HEK293 (cell line): Measurements from ENCODE around the gene SH3RF3.

ENCODE experiments used
- OVOL3 ChIP-seq: fragments of 450-650 bp; formaldehyde crosslinking; IDR thresholded peaks from 2 replicates; pipeline ENCODE4 v1.5.1; 2016; ENCODE audit warnings: missing biosample characterization, missing genetic modification characterization
- RBAK ChIP-seq: fragments of 450-650 bp; formaldehyde crosslinking; IDR thresholded peaks from 2 replicates; pipeline ENCODE4 v1.5.1; 2016; ENCODE audit warnings: missing biosample characterization, missing genetic modification characterization
- ZNF121 ChIP-seq: fragments of 450-650 bp; formaldehyde crosslinking; IDR thresholded peaks from 2 replicates; pipeline ENCODE4 v1.5.1; 2016; ENCODE audit warnings: missing biosample characterization, missing genetic modification characterization
- ZNF274 ChIP-seq, 2 experiments: fragments of 200-500 bp in 1 of 2; fragments of 450-650 bp in 1 of 2; sonication (Bioruptor generic) in 1 of 2; formaldehyde crosslinking in 1 of 2; IDR thresholded peaks; 2 replicates each; pipeline versions ENCODE4 v1.5.1 to v1.6.1; 2014 to 2016; ENCODE audit warnings: borderline replicate concordance in 1 of 2, inconsistent platforms in 1 of 2, low read length in 1 of 2, missing biosample characterization in 1 of 2, missing genetic modification characterization in 1 of 2
- ZNF292 ChIP-seq: fragments of 450-650 bp; formaldehyde crosslinking; IDR thresholded peaks from 2 replicates; pipeline ENCODE4 v1.5.1; 2016; ENCODE audit warnings: low read depth, missing biosample characterization, missing genetic modification characterization, borderline replicate concordance
- ZNF530 ChIP-seq: fragments of 450-650 bp; formaldehyde crosslinking; IDR thresholded peaks from 2 replicates; pipeline ENCODE4 v1.5.1; 2016; ENCODE audit warnings: low read depth, missing biosample characterization, missing genetic modification characterization
- TF ChIP-seq, protein P1 (sequence below): fragments of 450-650 bp; formaldehyde crosslinking; IDR thresholded peaks from 2 replicates; pipeline ENCODE4 v1.5.1; 2016; ENCODE audit warnings: missing biosample characterization, missing genetic modification characterization

DNA sequence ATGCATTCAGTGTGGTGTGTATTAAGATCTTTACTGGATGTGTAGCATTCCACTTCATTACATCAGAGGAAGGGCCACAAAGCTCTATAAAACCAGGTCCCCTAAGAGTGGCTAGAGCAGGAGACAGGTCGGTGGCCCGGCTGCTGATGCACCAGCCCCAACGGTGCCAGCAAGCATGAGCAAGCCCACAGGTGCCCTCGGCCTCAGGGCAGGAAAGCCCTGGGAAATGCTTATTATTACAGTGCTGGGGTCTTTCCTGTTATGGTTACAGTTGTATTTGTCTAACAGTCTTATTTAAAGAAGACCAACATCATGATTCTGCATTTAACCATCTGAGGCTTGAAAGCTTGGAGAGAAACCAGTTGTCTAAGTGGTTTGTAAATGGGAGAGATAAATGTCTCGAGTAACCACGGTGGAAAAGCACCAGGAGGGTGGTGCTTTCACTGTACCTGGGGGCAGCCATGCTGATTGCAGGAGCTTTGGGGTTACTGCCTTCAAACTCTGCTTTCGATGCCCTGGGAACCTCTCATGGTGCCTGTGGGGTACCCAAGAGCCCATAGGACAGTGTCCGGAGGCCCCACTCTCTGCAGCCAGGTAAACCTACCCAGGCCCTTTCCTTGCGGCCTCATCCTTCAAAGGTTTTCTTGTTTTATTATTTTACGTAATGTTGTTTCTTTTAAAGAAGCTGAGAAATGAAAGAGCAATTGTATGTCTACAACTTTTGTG lies 133.1 kb downstream of the SH3RF3 start:
- TF ChIP-seq ZNF121 (tag by site-specific recombination): no peak
- TF ChIP-seq, protein P1, sequence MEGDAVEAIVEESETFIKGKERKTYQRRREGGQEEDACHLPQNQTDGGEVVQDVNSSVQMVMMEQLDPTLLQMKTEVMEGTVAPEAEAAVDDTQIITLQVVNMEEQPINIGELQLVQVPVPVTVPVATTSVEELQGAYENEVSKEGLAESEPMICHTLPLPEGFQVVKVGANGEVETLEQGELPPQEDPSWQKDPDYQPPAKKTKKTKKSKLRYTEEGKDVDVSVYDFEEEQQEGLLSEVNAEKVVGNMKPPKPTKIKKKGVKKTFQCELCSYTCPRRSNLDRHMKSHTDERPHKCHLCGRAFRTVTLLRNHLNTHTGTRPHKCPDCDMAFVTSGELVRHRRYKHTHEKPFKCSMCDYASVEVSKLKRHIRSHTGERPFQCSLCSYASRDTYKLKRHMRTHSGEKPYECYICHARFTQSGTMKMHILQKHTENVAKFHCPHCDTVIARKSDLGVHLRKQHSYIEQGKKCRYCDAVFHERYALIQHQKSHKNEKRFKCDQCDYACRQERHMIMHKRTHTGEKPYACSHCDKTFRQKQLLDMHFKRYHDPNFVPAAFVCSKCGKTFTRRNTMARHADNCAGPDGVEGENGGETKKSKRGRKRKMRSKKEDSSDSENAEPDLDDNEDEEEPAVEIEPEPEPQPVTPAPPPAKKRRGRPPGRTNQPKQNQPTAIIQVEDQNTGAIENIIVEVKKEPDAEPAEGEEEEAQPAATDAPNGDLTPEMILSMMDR (tag by site-specific recombination): no peak
- TF ChIP-seq RBAK (tag by site-specific recombination): no peak
- TF ChIP-seq ZNF530: no peak
- TF ChIP-seq ZNF292: no peak
- TF ChIP-seq OVOL3 (tag by site-specific recombination): no peak
- no peak for TF ChIP-seq ZNF274 (IDR thresholded peaks at IDR 0.05; ENCODE audit: low read length)
- TF ChIP-seq ZNF274 (tag by site-specific recombination; IDR thresholded peaks at IDR 0.05; ENCODE audit: borderline replicate concordance): no peak
